Umbilical cord (tissue), 2 donors: ENCODE measurements around the gene ANAPC16. TPM values are rescaled to one million over a fixed set of nuclear protein-coding genes. Genes with fewer than 3 reads are reported as not detected.
"Not testable (repeated sequence)": the region's sequence is repeated elsewhere in the genome, so short reads cannot be mapped to it uniquely, and the experiment has no call there.

ENCODE experiments used
- DNase-seq: peaks from one replicate; pipeline ENCODE4 v3.0.0-alpha.2; 2015; ENCODE audit warnings: low spot score
- total RNA-seq: library from RNA; depleted of rRNA; stranded (reverse); fragments of >200 nt; gene quantifications from one replicate; pipeline ENCODE4 v1.2.3, GENCODE V29; 2014; ENCODE audit warnings: low replicate concordance; ENCODE audit not compliant: insufficient read depth

Gene ANAPC16
- total RNA-seq: 72.0 TPM

GRCh38 chr10:72215611-72216549, at the start of gene ANAPC16, which contains the start of gene ASCC1:
Gene ANAPC16 (plus strand): TSS chr10:72216012. CDS start chr10:72223915, 7,903 bp downstream.
Gene ASCC1 (minus strand): TSS chr10:72216276. CDS start chr10:72213298, 2,978 bp downstream.
- peak; percentile 96 for DNase-seq

GRCh38 chr10:72167118-72167517, 48.7 kb upstream of the ANAPC16 start:
- no peak for DNase-seq

- DNase-seq: no peak
Measured at GRCh38 chr10:72170263-72170662, 45.5 kb upstream of the ANAPC16 start.

GRCh38 chr10:72170733-72171132, 45.1 kb upstream of the ANAPC16 start:
- DNase-seq: no peak

DNA sequence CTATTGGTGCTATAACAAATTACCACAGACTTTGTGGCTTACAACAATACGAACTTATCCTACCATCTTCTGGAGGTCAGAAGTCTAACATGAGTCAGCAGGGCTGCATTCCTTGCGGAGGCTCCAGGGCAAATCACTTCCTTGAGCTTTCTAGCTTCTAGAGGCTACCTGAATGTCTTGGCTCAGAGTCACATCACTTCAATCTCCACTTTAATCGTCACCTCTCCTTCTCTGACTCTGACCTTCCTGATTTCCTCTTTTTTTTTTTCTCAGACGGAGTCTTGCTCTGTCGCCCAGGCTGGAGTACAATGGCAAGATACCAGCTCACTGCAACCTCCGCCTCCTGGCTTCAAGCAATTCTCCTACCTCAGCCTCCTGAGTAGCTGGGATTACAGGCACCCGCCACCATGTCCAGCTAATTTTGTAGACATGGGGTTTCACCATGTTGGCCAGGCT, 44.6 kb upstream of the ANAPC16 start:
- no peak for DNase-seq

DNA sequence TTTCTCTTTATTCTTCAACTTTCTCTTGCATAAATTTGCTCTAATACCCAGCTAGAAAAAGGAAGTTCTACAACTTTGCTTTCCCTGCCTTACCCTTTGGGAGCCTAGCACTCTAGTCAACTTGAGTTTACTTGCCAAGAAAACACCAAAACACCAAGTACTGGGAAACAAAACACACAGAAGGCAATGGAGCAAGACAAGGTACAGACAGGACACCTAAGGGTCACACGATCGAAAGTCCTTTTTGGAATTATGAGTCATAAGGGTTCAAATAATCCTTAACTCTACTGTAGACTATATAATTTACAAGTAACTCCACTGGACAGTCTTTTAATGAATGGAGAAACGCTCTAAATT, 42.6 kb upstream of the ANAPC16 start:
- no peak for DNase-seq

DNA sequence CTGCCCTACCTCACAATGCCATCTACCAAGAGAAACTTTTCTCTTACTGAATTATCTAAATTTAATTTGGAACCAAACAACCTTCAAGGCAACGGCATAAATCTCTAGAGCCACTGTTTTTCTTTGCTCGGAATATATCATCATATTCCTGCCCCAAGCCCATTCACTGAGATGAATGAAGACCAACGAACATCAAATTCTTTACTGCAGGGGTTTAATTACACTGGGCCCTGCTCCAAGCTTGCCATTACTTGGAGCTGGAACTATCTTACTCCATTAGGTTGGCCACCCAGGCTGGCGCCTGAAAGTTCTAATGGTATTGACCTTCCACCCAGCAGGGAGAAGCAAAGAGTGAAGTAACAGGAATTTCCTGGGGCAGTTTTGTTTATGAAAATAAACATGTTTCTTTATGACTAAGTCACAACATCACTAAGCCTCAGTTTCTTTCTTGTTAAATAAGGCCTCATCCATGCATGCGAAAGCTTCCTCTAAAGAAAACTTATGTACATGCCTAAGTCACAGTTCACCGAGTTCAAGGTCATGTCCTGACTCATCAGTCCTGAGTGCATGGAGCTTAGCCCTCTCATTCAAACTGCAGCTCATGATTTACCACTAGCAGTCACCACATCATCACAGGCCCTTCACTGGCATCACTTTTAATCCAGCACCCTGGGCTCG, 42.1 kb upstream of the ANAPC16 start:
- DNase-seq: no peak

DNA sequence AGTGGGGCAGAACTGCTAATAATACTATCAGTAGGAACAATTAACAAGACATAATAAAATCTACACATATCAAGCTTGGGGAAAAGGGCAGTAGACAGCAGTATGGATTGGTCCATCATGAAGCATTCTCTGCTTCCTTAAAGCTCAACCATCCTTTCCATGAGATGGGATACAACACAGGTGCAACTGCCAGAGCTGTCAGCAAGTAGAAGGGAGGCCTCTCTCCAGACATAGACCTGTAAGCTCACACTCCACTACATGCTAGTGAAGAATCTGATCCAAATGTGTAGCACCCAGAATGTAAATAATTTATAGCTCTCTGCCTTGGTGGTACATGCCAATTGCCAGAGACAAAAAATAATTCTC, 41.5 kb upstream of the ANAPC16 start:
- DNase-seq: no peak

DNA sequence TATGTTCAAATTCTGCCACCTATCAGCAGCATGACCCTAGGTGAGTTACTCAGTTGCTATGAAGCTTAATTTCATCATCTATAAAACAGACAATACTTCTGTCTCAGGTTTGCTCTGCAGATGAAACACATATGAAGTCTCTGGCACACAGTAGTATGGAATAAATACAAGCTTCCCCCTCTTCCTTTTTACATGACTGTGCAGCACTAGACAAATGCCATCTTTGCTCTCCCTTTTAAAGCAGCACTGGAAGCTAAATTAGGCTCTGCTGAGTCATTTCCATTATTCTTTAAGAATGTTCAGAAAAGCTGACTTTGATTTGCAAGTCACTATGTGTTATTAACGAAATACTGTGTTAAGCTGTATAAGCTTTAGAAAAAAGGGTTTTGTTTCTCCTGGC, 40.7 kb upstream of the ANAPC16 start:
- peak; percentile 5 for DNase-seq

GRCh38 chr10:72176701-72177100, 39.1 kb upstream of the ANAPC16 start:
- no peak for DNase-seq

DNA sequence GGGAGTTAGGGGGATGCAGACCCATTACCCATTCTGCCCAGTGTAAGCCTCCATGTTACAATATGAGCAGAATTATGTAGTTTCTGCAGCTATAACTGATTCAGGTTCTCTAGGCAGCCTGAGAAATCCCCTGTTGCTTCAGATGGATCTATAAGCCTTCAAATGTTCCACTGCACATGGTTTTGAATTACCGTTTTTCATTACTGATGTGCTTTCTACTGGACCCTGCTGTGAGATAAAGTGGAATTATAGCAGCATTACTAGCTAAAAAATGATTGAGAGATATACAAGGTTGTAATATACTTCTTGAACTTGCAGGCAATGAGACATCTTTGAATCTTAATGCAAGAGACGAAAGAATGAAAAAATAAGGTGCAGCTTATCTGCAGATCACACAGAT, 38.4 kb upstream of the ANAPC16 start:
- DNase-seq: no peak

- no peak for DNase-seq
Measured at GRCh38 chr10:72184156-72184555, 31.7 kb upstream of the ANAPC16 start.

DNA sequence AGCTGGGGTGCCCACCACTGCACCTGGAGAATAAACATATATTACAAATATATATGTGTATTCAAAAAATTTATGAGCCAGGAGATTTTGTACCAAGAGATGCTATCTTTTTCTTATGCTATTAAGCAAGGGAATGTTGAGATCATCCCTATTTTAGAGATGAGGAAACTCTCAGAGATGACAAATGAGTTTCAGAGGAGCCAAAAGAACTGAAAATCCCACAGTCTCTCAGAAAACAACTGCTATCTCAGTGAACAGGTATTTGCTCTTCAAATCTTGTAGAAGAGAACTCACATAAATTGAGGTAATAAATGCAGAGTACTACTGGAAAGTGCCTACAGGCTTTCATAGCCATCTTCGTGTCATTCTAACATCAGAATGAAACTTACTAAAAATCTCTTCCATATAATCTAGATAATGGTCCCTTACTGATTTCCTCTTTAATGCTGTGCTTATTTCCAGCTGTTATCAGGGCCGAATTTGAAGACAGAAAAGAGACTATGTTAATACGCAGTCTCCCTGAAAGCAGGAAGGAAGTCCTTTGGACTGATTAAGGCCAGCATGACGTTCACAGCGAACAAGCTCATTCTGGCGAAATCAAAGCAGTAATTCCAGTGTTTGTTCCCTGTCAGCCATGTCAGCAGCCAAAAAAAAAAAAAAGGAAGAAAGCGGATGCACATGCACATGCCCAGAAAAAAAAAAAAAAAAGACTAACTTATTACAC, 29.4 kb upstream of the ANAPC16 start:
- DNase-seq: peak; percentile 65

GRCh38 chr10:72186982-72187330, 28.9 kb upstream of the ANAPC16 start:
- DNase-seq: no peak

DNA sequence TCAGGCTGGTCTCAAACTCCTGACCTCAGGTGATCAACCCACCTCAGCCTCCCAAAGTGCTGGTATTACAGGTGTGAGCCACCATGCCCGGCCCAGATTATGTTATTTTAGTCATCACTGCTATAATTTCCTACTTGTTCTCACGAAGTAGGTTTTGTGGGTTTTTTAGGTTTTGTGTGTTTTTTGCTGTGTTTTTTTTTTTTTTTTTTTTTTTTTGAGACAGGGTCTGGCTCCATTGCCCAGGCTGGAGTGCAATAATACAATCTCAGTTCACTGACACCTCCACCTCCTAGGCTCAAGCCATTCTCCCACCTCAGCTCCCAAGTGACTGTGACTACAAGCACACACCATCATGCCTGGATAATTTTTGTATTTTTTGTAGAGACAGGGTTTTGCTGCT, 20.9 kb upstream of the ANAPC16 start:
- DNase-seq: no peak

GRCh38 chr10:72200883-72201282, 14.9 kb upstream of the ANAPC16 start:
- no peak for DNase-seq

- no peak for DNase-seq
Measured at GRCh38 chr10:72201293-72201692, 14.5 kb upstream of the ANAPC16 start.

DNA sequence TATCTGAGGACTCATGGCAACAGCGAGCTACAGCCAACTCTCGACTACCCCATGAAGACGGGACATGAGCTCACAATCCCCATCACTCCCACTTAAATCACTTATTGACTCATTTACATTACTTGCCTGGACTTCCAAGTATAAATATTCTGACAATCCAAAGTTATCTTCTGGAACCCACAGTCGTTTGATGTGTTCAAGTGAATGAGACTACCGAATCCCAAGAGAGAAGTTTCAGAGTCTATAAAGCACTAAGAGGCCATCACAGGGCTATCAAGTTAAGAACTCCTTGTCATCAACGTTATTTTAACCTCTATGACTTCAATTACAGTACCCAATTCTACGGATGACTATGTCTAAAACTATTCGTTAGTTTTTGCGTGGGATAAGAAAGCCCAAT, 11.5 kb upstream of the ANAPC16 start:
- no peak for DNase-seq

DNA sequence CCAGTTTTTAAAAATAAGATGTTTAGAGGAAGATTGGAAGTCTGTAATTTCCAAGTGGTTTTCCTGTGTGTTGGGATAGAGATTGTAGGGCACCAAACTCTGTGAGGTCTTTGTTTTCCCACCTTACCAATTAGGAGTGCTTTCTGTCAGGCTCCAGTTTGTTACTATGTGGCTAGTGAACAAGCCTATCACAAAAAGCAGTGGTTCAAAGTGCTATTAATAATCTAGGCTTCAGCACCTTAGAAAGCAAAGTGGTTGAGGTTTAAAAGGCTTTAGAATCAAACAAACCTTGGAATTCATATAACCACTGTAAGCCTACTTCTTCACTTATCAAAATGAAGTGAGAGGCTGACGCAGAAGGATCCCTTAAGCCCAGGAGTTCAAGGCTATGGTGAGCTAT, 11.1 kb upstream of the ANAPC16 start:
- no peak for DNase-seq

GRCh38 chr10:72206511-72207229, 9.1 kb upstream of the ANAPC16 start:
- DNase-seq: no peak

- DNase-seq: not testable (repeated sequence)
Measured at GRCh38 chr10:72208526-72208925, 7.3 kb upstream of the ANAPC16 start.
